Large intestine (tissue), 3 donors: ENCODE data around the gene CEBPB. TPM values are rescaled to one million over a fixed set of nuclear protein-coding genes. Genes with fewer than 3 reads are reported as not detected.

ENCODE experiments used
- DNase-seq, 2 donors: peaks; one replicate each; pipeline versions ENCODE4 v3.0.0 to v3.0.0-alpha.2; 2013
- H3K27ac ChIP-seq: one replicate; pipeline ENCODE4 v1.5.1; 2013; ENCODE audit warnings: low read length
- H3K27me3 ChIP-seq: 2 replicates; pipeline ENCODE4 v1.6.1; 2013; ENCODE audit warnings: low read length; ENCODE audit not compliant: control insufficient read depth, insufficient read depth
- H3K36me3 ChIP-seq: 2 replicates; pipeline ENCODE4 v1.6.1; 2013; ENCODE audit warnings: low read length; ENCODE audit not compliant: control insufficient read depth, insufficient read depth
- H3K4me1 ChIP-seq: one replicate; pipeline ENCODE4 v1.6.1; 2013; ENCODE audit warnings: low read length; ENCODE audit not compliant: control insufficient read depth, insufficient read depth
- H3K4me3 ChIP-seq: one replicate; pipeline ENCODE4 v1.5.1; 2013; ENCODE audit warnings: low read length
- H3K9me3 ChIP-seq: one replicate; pipeline ENCODE4 v1.6.1; 2013; ENCODE audit warnings: mild to moderate bottlenecking, low read depth, low read length, moderate library complexity; ENCODE audit not compliant: control insufficient read depth
- WGBS: methylation state at CpG from one replicate; pipeline ENCODE4 v1.1.5; 2013; ENCODE audit warnings: low lambda C conversion rate; ENCODE audit not compliant: insufficient coverage; 5-methylcytosine and 5-hydroxymethylcytosine counted together
- polyA plus RNA-seq: library from polyadenylated mRNA; unstranded; fragments of 120-200 nt; gene quantifications from one replicate; pipeline ENCODE4 v1.2.1, GENCODE V29; 2013

CEBPB gene
- polyA plus RNA-seq, 1 donor = 28.4 TPM

- H3K9me3 ChIP-seq = peaks cover 11% of the 10 kb centered on the region
- H3K27me3 ChIP-seq = no peaks in the 10 kb centered on the region
- no peak overlapping the region for H3K4me3 ChIP-seq
- no peak for DNase-seq
- peaks cover 36% of the 10 kb centered on the region for H3K4me1 ChIP-seq
- H3K36me3 ChIP-seq = no peaks in the 10 kb centered on the region
- no peak overlapping the region for H3K27ac ChIP-seq
- 100% methylated on average over 1 of the region's 13 CpGs for WGBS
Observed at GRCh38 chr20:50220894-50221365, 30.3 kb downstream of the CEBPB start.

GRCh38 chr20:50221501-50222308, 31.1 kb downstream of the CEBPB start:
- H3K4me1 ChIP-seq = peaks cover 32% of the 10 kb centered on the region
- WGBS = 80% methylated on average over 1 of the region's 18 CpGs
- no peak overlapping the region for H3K4me3 ChIP-seq
- H3K27me3 ChIP-seq = no peaks in the 10 kb centered on the region
- no peak overlapping the region for H3K27ac ChIP-seq
- no peak for DNase-seq
- H3K36me3 ChIP-seq = no peaks in the 10 kb centered on the region
- H3K9me3 ChIP-seq = peaks cover 11% of the 10 kb centered on the region

- WGBS = 80% methylated on average over 2 of the region's 12 CpGs
- Histone ChIP-seq H3K4me1 (peaks cover 25% of the 10 kb centered on the region), H3K27me3 (no peaks in the 10 kb centered on the region), H3K4me3 (no peak overlapping the region), H3K27ac (no peak overlapping the region), H3K36me3 (no peaks in the 10 kb centered on the region), H3K9me3 (peaks cover 11% of the 10 kb centered on the region)
- no peak for DNase-seq
Observed at GRCh38 chr20:50222309-50223038, 31.8 kb downstream of the CEBPB start.

- DNase-seq = peak in 1 of 2 donors; percentile 57
- Histone ChIP-seq H3K4me1 (peaks cover 16% of the 10 kb centered on the region), H3K9me3 (peaks cover 11% of the 10 kb centered on the region), H3K4me3 (no peak overlapping the region), H3K27me3 (no peaks in the 10 kb centered on the region), H3K27ac (no peak overlapping the region), H3K36me3 (no peaks in the 10 kb centered on the region)
- 100% methylated on average over 1 of the region's 28 CpGs for WGBS
Observed at GRCh38 chr20:50223039-50224005, 32.7 kb downstream of the CEBPB start.

GRCh38 chr20:50224052-50224451, 33.4 kb downstream of the CEBPB start:
- no peaks in the 10 kb centered on the region for H3K27me3 ChIP-seq
- peaks cover 11% of the 10 kb centered on the region for H3K9me3 ChIP-seq
- peaks cover 11% of the 10 kb centered on the region for H3K4me1 ChIP-seq
- peak overlapping the region; percentile 60 for H3K27ac ChIP-seq
- H3K4me3 ChIP-seq = no peak overlapping the region
- WGBS = no CpG with 5 or more reads among the region's 1 CpG
- no peaks in the 10 kb centered on the region for H3K36me3 ChIP-seq
- no peak for DNase-seq

GRCh38 chr20:50224531-50225255, 34.1 kb downstream of the CEBPB start:
- H3K9me3 ChIP-seq = peaks cover 9% of the 10 kb centered on the region
- no peaks in the 10 kb centered on the region for H3K27me3 ChIP-seq
- H3K4me3 ChIP-seq = no peak overlapping the region
- peaks cover 11% of the 10 kb centered on the region for H3K4me1 ChIP-seq
- DNase-seq = peak in 1 of 2 donors; percentile 46
- H3K36me3 ChIP-seq = no peaks in the 10 kb centered on the region
- 80% methylated on average over 1 of the region's 10 CpGs for WGBS
- peak overlapping the region; percentile 60 for H3K27ac ChIP-seq

GRCh38 chr20:50226093-50226974, 35.7 kb downstream of the CEBPB start:
- H3K9me3 ChIP-seq = peaks cover 7% of the 10 kb centered on the region
- H3K27me3 ChIP-seq = no peaks in the 10 kb centered on the region
- no peak overlapping the region for H3K27ac ChIP-seq
- H3K4me1 ChIP-seq = peaks cover 3% of the 10 kb centered on the region
- no peaks in the 10 kb centered on the region for H3K36me3 ChIP-seq
- no peak for DNase-seq
- H3K4me3 ChIP-seq = no peak overlapping the region
- no CpG with 5 or more reads among the region's 13 CpGs for WGBS

- no peak for DNase-seq
- Histone ChIP-seq H3K27ac (no peak overlapping the region), H3K36me3 (no peaks in the 10 kb centered on the region), H3K4me3 (no peak overlapping the region), H3K9me3 (peaks cover 7% of the 10 kb centered on the region), H3K27me3 (no peaks in the 10 kb centered on the region), H3K4me1 (peaks cover 3% of the 10 kb centered on the region)
- WGBS = no CpG with 5 or more reads among the region's 3 CpGs
Observed at GRCh38 chr20:50227506-50227905, 36.9 kb downstream of the CEBPB start.

- Histone ChIP-seq H3K27ac (no peak overlapping the region), H3K36me3 (no peaks in the 10 kb centered on the region), H3K4me3 (no peak overlapping the region), H3K9me3 (peaks cover 5% of the 10 kb centered on the region), H3K27me3 (no peaks in the 10 kb centered on the region), H3K4me1 (peaks cover under 1% of the 10 kb centered on the region)
- no peak for DNase-seq
- no CpG with 5 or more reads among the region's 10 CpGs for WGBS
Observed at GRCh38 chr20:50229156-50229607, 38.6 kb downstream of the CEBPB start.
